NCI-H345 treated with DMSO at 0.1 percent for 48 hours (cell line): ENCODE measurements around the gene CRPPA.
"Not testable (repeated sequence)": the region's sequence is repeated elsewhere in the genome, so short reads cannot be mapped to it uniquely, and the experiment has no call there.

Source experiments
- DNase-seq: peaks from one replicate; lab custom pipeline; 2025; ENCODE audit not compliant: unreplicated experiment; lab: John Stamatoyannopoulos, UW

CRPPA gene

GRCh38 chr7:16421333-16422102 lies at the start of gene CRPPA:
Gene CRPPA, minus strand, starts transcription at chr7:16421538. Its CDS starts 216 bp downstream, at chr7:16421322.
- DNase-seq = peak; percentile 23

GRCh38 chr7:16465469-16466361 lies 44.4 kb upstream of the CRPPA start, which contains the start of gene SOSTDC1:
Gene SOSTDC1, minus strand, starts transcription at chr7:16465738. Its CDS starts 70 bp downstream, at chr7:16465668.
- no peak for DNase-seq

- DNase-seq = no peak
These were observed 42.8 kb upstream of the CRPPA start for GRCh38 chr7:16463949-16464715.

GRCh38 chr7:16463520-16463919 lies 42.2 kb upstream of the CRPPA start:
- no peak for DNase-seq

- no peak for DNase-seq
These were observed 41.1 kb upstream of the CRPPA start for GRCh38 chr7:16462431-16462889.

- DNase-seq = no peak
These were observed 39.6 kb upstream of the CRPPA start for GRCh38 chr7:16460789-16461493.

GRCh38 chr7:16456303-16456702 lies 35.0 kb upstream of the CRPPA start:
- DNase-seq = not testable (repeated sequence)

GRCh38 chr7:16455591-16455990 lies 34.3 kb upstream of the CRPPA start:
- no peak for DNase-seq

- no peak for DNase-seq
These were observed 29.0 kb upstream of the CRPPA start for GRCh38 chr7:16450366-16450765.

- DNase-seq = no peak
These were observed 26.5 kb upstream of the CRPPA start for GRCh38 chr7:16447876-16448275.

- no peak for DNase-seq
These were observed 25.2 kb upstream of the CRPPA start for GRCh38 chr7:16446508-16446907.

- DNase-seq = not testable (repeated sequence)
These were observed 22.5 kb upstream of the CRPPA start for GRCh38 chr7:16443871-16444270.

- DNase-seq = no peak
These were observed 17.6 kb upstream of the CRPPA start for GRCh38 chr7:16438988-16439387.

- no peak for DNase-seq
These were observed 15.0 kb upstream of the CRPPA start for GRCh38 chr7:16436306-16436705.

GRCh38 chr7:16433568-16434122 lies 12.3 kb upstream of the CRPPA start:
- no peak for DNase-seq

- DNase-seq = no peak
These were observed 11.0 kb upstream of the CRPPA start for GRCh38 chr7:16432425-16432731.

- DNase-seq = no peak
These were observed 10.5 kb upstream of the CRPPA start for GRCh38 chr7:16431646-16432424.

- no peak for DNase-seq
These were observed 8.8 kb upstream of the CRPPA start for GRCh38 chr7:16430133-16430532.

- DNase-seq = no peak
These were observed 7.3 kb upstream of the CRPPA start for GRCh38 chr7:16428672-16429071.

- DNase-seq = no peak
These were observed 6.8 kb upstream of the CRPPA start for GRCh38 chr7:16428182-16428581.
